ENCODE measurements around the gene SUPV3L1. TPM values are rescaled to one million over a fixed set of nuclear protein-coding genes. Genes with fewer than 3 reads are reported as not detected.
A peak's percentile ranks its signal among the peaks of the same experiment; 100 is the strongest.

SUPV3L1 gene
- total RNA-seq, 4 donors from 2014 or later = 29.7 to 38.8 (median 32.2) TPM

DNA sequence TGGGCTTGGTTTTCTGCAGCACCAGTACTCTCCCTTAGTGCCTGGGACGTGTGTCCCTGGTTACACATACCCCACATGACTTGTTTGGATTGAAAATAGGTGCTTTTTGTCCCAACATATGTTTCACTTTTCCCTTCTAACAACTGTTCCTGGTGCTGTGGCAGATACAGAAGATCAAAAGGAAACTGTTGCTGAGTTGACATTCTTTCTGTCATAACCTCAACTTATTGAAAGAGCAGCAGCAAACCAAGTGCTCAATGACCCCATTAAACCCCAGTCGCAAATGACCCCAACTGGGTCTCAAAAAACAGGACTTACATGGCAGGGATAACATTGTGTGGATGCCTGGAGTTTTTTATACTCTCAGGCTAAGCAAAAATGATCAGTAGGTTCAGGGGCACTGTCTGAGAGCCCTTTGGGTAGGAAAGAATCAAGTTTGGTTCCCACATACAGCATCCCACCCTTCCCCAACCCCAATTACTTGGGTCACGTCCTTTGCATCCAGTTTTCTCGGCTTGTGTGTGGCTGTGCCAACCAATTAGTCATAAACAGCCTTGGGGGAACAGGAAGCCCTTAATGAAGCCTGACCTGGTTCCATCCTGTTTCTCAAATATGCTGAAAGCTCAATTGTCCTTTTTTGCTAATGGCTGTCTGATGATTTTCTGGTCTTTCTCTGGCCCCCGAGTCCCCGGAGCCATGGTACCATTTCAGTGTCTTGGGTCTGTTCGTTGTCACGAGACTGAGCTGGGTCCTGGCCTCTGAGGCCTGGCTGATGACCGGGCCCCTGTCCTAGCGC lies 45.0 kb downstream of the SUPV3L1 start:
- Histone ChIP-seq H3K9me3 (no peaks in the 10 kb centered on the region), H3K27me3 (no peaks in the 10 kb centered on the region), H3K27ac (no peak overlapping the region), H3K4me1 (no peaks in the 10 kb centered on the region), H3K4me3 (no peak overlapping the region), H3K36me3 (no peaks in the 10 kb centered on the region)
- TF ChIP-seq POLR2A (IDR thresholded peaks at IDR 0.05) = no peak
- TF ChIP-seq, protein P1, sequence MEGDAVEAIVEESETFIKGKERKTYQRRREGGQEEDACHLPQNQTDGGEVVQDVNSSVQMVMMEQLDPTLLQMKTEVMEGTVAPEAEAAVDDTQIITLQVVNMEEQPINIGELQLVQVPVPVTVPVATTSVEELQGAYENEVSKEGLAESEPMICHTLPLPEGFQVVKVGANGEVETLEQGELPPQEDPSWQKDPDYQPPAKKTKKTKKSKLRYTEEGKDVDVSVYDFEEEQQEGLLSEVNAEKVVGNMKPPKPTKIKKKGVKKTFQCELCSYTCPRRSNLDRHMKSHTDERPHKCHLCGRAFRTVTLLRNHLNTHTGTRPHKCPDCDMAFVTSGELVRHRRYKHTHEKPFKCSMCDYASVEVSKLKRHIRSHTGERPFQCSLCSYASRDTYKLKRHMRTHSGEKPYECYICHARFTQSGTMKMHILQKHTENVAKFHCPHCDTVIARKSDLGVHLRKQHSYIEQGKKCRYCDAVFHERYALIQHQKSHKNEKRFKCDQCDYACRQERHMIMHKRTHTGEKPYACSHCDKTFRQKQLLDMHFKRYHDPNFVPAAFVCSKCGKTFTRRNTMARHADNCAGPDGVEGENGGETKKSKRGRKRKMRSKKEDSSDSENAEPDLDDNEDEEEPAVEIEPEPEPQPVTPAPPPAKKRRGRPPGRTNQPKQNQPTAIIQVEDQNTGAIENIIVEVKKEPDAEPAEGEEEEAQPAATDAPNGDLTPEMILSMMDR (IDR thresholded peaks at IDR 0.05 in 4 of 5, conservative IDR thresholded peaks at IDR 0.05 in 1 of 5) = no peak
- intact Hi-C loops (cut with DNase I; ENCODE audit: low total_unique reads) (no loop called here), in situ Hi-C loops (cut with MboI; ENCODE audit: low sequenced_read_pairs in 4 of 4) (loop anchor here (25.0 kb wide), 2 partner anchors 287 to 412 kb away; partner anchors contain the start of gene FAM241B (in 2 of the 4))
- ATAC-seq (peak in 1 of 2 donors; percentile 41), DNase-seq (no peak)

DNA sequence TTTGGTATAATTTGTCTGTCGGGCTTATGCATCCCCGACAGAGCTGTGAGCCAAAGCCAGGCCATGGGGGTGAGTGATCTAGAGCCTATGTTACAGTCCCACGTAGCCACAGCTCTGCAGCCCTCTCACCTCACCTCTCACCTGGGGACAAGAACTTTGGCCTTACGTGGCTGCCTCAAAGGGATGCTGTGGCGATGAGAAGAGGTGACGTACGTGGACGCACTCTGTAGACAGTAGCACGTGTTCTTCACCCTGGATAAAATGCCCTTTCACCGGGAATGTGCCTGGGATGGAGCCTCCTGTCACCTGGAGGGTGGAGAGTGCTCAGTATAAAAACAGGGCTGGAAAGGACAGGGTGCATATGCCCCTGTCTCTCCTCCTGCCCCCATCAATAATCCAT lies 45.6 kb downstream of the SUPV3L1 start:
- Histone ChIP-seq H3K36me3 (no peaks in the 10 kb centered on the region), H3K4me1 (no peaks in the 10 kb centered on the region), H3K4me3 (no peak overlapping the region), H3K9me3 (no peaks in the 10 kb centered on the region), H3K27me3 (no peaks in the 10 kb centered on the region), H3K27ac (no peak overlapping the region)
- in situ Hi-C loops (cut with MboI; ENCODE audit: low sequenced_read_pairs in 4 of 4) (loop anchor here (25.0 kb wide), 2 partner anchors 287 to 412 kb away; partner anchors contain the start of gene FAM241B (in 2 of the 4)), intact Hi-C loops (cut with DNase I; ENCODE audit: low total_unique reads) (no loop called here)
- TF ChIP-seq POLR2A (IDR thresholded peaks at IDR 0.05) = no peak
- TF ChIP-seq, protein P1 (IDR thresholded peaks at IDR 0.05 in 4 of 5, conservative IDR thresholded peaks at IDR 0.05 in 1 of 5) = no peak
- DNase-seq (no peak), ATAC-seq (no peak)

DNA sequence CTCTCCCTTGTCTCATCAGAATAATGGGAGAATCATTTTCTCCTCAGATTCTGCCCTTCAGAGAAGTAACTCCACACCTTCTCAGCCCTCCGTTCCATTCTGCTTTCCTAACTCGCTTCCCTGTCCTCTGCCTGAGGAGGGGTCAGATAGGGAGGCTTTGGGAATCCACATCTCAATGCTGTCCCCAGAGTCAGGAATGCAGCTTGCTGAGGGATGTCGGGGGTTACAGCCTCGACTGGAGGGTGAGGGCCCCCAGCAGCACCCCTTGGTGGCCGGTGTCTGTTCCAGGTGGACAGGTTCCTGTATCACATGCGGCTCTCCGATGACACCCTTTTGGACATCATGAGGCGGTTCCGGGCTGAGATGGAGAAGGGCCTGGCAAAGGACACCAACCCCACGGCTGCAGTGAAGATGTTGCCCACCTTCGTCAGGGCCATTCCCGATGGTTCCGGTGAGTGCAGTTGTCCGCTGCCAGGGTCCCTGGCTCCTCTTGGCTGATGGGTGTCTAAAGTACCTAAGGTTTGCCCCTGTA lies 47.0 kb downstream of the SUPV3L1 start:
- Histone ChIP-seq H3K9me3 (no peaks in the 10 kb centered on the region), H3K4me1 (no peaks in the 10 kb centered on the region), H3K36me3 (no peaks in the 10 kb centered on the region), H3K27ac (no peak overlapping the region), H3K27me3 (no peaks in the 10 kb centered on the region), H3K4me3 (no peak overlapping the region)
- in situ Hi-C loops (cut with MboI; ENCODE audit: low sequenced_read_pairs in 4 of 4) = loop anchor here (25.0 kb wide), 2 partner anchors 285 to 410 kb away; partner anchors contain the start of gene FAM241B (in 2 of the 4)
- DNase-seq = no peak
- no peak for TF ChIP-seq POLR2A (IDR thresholded peaks at IDR 0.05)
- intact Hi-C loops (cut with DNase I; ENCODE audit: low total_unique reads) = no loop called here
- ATAC-seq = no peak

DNA sequence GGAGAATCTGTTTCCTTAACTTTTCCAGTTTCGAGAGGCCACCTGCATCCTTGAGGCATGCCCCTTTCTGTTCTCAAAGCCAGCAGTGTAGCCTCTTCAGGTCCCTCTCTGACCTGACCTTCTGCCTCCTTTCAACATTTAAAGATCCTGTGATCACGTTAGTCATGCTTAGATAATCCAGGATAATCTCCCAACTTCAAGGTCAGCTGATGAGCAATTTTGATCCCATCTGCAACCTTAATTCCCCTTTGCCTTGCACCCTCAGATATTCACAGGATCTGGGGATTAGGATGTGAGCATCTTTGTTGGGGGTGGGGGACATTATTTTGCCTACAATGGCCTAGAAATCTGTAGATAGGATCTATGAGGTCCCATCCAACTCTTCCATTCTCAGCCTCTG lies 48.1 kb downstream of the SUPV3L1 start:
- no peak for TF ChIP-seq POLR2A (IDR thresholded peaks at IDR 0.05)
- TF ChIP-seq, protein P1 (IDR thresholded peaks at IDR 0.05 in 4 of 5, conservative IDR thresholded peaks at IDR 0.05 in 1 of 5) = no peak
- in situ Hi-C loops (cut with MboI; ENCODE audit: low sequenced_read_pairs in 4 of 4) (loop anchor here (25.0 kb wide), 2 partner anchors 284 to 409 kb away; partner anchors contain the start of gene FAM241B (in 2 of the 4)), intact Hi-C loops (cut with DNase I; ENCODE audit: low total_unique reads) (no loop called here)
- no peak for DNase-seq
- ATAC-seq = no peak
- H3K4me1 ChIP-seq = no peaks in the 10 kb centered on the region
- no peaks in the 10 kb centered on the region for H3K36me3 ChIP-seq
- H3K9me3 ChIP-seq = no peaks in the 10 kb centered on the region
- H3K27me3 ChIP-seq = no peaks in the 10 kb centered on the region
- H3K27ac ChIP-seq = no peak overlapping the region
- H3K4me3 ChIP-seq = no peak overlapping the region

DNA sequence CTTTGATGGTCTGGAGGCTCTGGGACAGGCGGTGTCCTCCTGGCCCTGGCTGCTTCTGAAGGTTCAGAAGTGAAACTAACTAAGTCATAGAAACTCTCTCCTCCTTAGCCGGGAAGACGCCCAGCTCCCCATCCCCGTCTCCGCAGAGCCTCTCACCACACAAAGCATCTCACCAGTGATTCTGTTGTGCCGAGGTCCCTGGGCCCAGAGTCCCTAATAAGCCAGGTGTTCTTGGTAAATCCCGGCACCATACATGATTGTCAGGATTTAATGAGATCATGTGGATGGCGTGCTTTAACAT lies 49.5 kb downstream of the SUPV3L1 start:
- H3K9me3 ChIP-seq = no peaks in the 10 kb centered on the region
- no peak for DNase-seq
- H3K36me3 ChIP-seq = no peaks in the 10 kb centered on the region
- intact Hi-C loops (cut with DNase I; ENCODE audit: low total_unique reads) (no loop called here), in situ Hi-C loops (cut with MboI; ENCODE audit: low sequenced_read_pairs in 4 of 4) (loop anchor here (25.0 kb wide), 2 partner anchors 283 to 408 kb away; partner anchors contain the start of gene FAM241B (in 2 of the 4))
- no peaks in the 10 kb centered on the region for H3K27me3 ChIP-seq
- no peak overlapping the region for H3K27ac ChIP-seq
- ATAC-seq = peak in 1 of 2 donors; percentile 19
- TF ChIP-seq, protein P1 (IDR thresholded peaks at IDR 0.05 in 4 of 5, conservative IDR thresholded peaks at IDR 0.05 in 1 of 5) = no peak
- no peak for TF ChIP-seq POLR2A (IDR thresholded peaks at IDR 0.05)
- no peak overlapping the region for H3K4me3 ChIP-seq
- H3K4me1 ChIP-seq = no peaks in the 10 kb centered on the region
